Fibroblast of skin of back (primary cell): ENCODE results near the gene MAIP1.

Experiments
- DNase-seq: peaks from one replicate; pipeline ENCODE4 v3.0.0-alpha.2; 2013

Gene MAIP1

DNA sequence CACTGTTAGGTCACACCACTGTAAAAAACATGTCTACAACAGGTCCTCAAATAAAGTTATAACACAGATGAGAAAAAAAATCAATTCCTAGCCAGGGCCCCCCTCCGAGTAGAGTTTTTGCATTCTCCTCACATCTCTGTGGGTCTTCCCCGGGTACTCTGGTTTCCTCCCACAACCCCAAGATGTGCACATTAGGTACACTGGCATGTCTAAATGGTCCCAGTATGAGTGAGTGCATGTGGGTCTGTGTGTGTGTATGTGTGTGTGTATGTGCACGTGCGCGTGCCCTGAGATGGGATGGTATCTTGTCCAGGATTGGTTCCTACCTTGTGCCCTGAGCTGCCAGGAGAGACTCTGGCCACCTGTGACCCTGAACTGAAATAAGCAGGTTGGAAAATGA is 5.0 kb upstream of the MAIP1 start:
- no peak for DNase-seq

DNA sequence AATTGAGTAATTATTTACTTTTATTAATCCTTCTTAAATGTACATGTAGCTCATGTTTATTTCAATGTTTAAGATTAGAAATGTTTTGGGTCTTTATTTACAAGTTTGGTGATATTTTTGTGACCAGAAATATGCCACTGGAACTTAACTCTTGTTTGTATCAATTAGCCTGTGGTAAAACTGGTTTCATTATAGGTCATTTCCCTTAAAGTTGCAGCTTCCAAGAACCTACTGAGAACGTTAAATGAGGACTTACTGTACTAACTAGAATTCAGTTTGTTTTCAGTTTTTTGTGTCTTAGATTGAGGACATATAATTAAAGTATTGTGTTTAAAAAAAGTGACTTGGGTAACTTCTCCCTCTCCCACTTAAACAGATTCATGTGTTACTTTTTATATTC is 4.4 kb upstream of the MAIP1 start:
- DNase-seq: no peak

DNA sequence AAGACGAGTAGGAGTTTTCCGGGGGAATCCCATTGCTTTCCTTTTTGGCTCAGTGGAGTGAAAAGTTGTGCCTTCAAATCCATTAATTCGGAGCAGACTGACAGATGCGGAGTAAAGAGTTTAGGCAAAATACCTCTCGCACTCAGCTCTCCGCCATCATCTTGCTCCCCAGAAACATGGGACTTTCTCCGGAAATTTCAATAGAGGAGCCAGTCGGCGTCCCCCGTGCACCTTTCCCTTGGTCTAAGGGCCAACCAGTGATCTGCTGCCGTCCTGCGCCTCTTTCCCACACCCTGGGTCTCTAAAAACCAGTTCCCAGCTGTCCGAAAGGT is 409 bp upstream of the MAIP1 start:
- DNase-seq: no peak

DNA sequence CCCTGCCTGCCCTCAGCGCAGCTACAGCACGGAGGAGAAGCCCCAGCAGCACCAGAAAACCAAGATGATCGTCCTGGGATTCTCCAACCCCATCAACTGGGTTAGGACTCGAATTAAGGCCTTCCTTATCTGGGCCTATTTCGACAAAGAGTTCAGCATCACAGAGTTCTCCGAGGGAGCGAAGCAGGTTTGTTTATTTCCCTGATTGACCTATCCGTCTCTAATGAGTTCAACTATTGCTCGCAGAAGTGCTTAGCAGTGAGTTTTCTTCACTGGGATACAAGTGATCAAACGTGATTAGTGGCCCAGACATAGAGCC is 639 bp downstream of the MAIP1 start:
- no peak for DNase-seq

DNA sequence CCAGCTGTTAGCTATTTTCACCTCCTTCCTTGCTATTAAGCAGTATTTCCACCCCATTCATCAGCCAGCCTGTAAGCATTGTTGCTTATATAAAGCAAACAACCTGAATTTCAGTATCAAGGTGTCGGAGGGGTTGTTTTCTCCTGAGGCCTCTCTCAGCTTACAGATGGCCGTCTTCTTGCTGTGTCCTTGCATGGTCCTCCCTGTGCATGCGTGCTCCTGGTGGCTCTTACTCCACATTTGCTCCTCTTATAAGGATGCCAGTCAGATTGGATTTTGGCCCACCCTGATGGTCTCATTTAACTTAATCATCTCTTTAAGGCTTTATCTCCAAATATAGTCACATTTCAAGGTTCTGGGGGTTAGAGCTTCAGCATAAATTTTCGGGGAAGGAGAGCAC is 2.6 kb downstream of the MAIP1 start:
- DNase-seq: no peak

DNA sequence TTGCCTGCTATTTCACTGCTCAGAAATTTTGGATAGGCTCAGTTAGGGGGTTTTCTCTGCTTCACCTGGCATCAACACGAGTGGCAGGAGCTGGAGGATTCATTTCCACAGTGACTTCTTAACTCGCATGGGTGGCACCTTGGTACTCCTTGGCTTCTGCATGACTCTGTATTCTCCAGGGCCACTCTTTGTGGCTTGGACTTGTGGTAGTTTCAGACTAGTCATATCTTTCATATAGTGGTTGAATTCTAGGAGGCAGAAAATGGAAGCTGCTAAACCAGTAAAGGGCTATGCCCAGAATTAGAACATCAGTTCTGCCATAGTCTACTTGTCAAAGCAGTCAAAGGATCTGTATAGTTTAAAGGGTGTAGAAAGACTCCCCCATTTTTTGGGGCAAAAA is 6.8 kb downstream of the MAIP1 start:
- DNase-seq: no peak

DNA sequence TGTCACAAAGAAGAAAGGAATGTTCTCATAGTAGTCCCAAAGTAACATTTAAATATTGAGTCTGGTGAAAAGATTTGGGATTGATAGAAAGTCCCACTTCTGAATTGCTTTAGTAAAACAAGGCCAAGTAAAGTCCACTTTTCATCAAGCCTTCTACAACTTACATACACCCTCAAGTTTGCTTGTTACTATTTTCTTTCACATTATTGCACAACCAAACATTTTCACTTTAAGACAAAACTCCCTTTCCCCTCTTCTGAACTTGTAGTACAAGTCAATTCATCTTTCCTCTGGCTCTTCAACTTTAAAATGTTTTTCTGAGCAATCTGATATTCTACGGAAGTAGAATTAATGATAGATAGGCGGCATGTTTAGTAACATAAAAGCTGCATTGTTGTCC is 11.0 kb downstream of the MAIP1 start:
- DNase-seq: no peak

DNA sequence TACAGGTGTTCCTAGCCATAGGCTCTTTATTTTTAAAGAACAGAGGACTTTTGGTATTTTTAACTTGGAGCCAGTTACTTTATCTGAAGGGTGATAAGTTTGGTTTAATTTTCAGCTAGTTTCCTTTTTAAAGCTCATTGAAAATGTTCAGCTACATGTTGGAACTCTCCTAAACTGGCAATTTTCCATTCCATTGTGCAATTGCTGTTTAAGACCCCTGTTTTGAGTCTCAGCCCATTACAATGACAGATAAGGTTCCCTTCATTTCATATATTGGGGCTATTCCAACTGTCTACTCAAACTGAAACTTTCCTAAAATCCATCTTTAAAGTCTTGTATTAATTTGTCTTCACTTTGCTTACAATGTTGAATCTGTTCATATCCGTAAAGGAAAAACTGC is 11.6 kb downstream of the MAIP1 start:
- DNase-seq: no peak

DNA sequence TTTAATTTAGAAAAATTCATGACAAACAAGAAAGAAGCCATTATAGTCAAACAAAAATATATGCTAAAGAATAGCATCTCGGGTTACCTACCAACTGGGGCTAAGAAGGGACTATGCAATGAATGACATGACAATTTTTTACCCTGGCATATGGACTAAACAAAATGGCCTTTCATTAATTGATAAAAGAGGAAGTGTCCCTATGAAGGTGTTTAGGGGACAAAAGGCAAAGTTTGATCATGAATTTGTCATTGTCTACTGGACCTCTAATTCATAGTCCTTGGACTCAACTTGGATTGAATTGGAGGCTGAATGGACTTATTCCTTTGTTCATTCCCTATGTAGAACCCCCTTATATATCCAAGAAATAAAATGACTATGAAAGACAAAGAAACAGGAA is 12.7 kb downstream of the MAIP1 start:
- DNase-seq: no peak

DNA sequence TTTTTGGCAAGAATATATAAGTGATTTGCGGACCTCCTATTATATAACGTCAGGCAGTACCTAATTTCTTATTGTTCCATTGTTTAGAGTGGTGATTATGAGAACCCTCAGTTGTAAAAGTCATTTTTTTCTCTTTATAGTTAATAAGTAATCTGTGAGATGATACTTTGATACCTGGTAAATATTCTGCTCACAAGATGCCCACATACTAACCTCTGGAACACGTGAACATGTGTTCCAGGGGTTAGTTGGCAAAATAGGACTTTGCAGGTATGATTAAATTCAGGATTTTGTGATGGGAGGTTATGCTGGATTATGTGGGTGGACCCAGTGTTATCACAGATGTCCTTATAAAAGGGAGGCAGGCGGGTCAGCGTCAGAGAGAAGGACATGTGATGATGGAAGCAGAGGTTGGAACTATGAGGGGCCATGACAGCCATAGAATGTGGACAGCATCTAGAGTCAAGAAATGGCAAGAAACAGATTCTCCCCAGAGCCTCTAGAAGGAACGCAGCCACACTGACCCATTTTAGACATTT is 16.8 kb downstream of the MAIP1 start:
- DNase-seq: no peak

DNA sequence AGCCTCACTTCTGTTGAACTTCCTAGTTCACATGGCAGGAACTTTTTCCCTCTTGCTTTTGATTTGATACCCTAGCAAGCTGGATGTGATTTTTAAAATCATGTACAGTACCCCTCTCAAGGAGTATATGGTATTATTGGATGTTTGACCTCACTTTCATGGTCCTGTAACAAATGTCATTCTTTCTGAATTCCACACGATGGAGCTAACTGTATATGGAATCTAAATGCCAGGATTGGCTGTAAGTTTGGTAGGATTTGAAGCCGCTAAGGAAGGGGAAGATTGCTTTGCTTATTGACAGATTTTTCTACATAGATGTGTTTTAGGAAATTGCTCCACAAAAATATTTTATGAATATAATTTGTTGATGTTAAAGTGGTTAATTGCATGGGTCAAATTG is 18.3 kb downstream of the MAIP1 start:
- DNase-seq: peak; percentile 57

DNA sequence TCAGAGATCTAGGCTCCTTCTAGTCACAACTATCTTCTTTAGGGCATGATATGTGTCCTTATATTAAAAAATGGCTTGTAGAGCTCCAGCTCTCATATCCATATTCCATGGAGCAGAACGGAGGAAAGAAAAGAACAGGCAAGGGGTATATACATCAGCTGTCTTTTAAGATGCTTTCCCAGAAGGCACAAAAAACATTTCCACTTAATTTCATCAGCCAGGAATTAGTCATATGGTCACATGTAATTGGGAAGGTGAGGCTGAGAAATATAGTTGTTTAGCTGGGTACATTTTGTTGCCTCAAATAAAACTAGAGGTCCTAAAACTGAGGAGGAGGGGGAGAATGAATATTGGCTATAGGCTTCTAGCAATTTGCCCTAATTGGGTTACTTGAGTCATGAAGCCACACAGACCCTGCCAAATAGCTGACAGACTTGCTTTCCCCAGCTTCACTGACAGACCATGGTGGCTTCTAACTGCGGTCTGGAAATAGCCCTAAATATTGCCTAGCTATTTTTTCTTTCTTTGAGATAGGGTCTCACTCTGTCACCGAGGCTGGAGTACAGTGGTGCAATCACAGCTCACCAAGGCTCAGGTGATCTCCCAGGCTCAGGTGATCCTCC is 20.0 kb downstream of the MAIP1 start:
- DNase-seq: peak; percentile 59

DNA sequence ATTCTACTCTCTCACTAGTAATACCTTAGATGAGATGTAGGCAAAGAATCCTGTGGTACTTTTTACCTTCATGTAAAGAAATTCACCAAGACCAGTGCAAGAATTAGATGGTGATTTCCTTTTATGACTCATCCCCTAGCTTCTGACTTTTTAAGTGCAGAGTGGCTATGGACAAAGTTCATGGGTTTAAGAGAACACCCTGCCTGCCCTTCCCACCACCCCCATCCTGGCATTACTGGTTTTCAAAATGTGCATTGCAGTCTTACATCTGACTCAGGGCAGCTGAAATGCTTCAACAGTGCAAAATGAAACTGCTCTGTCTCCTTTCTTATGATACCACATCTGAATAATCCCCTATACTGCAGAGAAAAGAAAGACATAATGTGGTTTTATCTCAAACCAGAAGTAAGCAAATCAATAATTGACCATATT is 22.6 kb downstream of the MAIP1 start:
- peak; percentile 59 for DNase-seq

DNA sequence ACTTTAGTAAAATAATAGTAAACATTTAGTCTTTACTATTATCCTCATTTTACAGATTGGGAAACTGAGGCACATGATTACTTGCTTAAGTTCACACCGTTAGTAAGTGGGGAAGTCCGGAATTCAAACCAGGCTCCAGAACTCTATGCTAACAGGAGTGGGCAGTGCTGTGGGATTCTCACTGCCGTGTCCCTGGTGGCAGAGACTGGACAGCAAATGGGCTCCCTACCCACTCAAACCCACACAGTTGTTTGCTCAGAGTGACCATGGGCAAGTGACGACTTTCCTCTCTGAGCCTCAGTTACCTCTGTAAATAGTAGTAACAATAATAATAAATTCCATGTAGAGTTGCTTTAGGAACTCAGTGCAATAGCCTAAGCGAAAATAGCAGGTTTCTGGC is 24.0 kb downstream of the MAIP1 start:
- DNase-seq: no peak

DNA sequence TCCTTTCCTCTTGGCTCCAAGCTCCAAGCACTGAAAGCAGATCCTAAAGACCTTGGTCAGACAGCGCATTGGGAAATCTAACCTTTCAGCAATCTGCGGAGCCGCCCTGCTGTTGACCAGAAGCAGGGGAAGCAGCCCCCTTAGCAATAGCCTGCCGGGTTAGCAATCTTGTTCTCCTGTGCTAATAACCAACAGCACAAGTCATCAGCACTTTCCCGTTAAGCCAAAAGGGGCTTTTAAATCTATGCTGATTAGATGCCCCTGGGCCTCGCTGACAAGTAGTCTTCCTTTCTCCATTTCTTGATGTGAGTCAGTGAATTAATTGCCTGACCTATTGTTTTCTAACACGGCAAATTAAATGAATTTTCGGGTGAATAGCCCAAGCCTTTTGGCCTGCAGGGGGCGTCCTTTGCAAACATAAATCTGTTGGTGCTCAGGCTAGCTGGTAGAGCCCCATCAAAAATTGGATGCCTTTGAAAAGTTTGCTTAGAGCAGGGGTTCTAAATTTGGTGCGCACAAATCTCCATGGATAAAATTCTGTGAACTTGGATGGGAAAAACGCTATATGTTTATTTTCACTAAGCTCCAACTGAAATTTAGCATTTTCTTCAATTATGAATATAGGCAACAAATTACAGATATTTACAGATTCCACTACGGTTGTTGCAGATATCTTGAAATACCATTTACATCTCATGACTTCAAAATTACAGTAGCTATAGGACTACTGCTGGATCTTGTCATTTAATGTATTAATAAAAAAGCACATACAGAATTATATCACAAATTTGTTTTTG is 24.6 kb downstream of the MAIP1 start:
- DNase-seq: peak; percentile 74

DNA sequence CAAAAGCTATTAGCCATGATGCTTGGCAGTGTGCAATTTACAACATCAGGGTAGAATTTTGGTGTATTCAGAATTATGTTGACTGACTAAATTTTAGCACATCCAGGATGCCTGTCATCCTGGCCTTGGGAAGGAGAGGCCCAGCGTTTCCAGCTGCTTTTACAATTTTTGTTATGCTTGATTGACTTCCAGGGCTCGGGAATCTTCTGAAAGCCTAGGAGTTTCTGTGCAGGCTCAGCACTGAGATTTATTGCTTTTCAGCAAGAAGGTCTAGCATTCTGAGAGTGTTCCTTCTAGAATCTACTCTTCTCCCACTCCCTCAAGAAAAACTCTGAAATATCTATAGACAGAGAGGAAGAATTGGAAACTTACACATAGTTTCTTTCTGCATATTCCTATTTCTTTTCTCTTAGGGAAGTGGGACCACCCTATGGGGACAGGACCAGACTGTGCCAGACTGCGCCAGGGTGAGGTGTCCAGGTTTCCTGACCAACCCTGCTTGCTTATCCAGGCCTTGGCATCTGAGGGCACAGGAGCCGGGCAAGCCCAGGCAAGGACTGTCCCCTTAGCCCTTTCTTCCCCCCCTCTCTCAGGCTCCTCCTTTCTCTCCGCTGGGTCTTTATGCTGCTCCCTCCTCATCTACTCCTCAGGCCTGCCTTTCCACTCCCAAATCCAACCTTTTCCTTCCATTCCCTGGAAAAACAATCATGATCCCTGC is 26.9 kb downstream of the MAIP1 start:
- no peak for DNase-seq

DNA sequence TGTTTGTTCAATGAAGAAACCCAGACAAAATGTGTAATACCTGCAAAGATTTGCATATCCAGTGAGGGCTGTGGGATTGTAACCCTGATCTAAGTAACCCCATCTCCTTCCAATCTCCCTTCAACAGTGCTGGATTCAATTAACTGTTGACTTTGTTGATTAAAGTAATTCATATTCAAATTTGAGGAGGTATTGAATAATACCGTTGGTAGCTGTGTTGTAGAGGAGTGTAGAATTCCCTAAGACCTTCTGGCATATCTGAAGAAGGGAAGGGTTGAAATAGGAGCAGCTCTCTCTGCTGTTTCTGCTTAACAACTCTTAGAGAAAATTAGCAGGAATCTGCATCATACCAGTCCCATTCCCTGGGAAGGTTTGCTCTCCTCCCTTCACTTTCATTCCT is 28.2 kb downstream of the MAIP1 start:
- no peak for DNase-seq

DNA sequence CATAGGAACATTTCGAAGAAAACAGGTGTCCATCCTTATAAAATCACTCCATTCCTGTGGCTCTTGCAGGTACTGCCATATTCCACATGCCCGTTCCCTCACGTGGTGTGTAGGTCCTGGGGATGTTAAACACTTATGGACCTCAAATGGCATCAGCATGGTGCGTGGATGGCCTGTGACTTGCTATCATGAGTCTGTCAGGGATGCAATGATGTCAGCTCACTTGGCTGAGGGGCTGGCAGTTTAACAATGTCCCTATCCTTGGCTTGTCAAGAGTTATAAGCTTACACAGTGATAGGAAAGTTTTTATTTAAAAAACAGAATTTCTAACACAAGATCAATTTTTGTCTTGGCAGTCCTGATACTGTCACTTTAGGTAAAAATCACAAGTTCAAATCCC is 28.8 kb downstream of the MAIP1 start:
- no peak for DNase-seq

DNA sequence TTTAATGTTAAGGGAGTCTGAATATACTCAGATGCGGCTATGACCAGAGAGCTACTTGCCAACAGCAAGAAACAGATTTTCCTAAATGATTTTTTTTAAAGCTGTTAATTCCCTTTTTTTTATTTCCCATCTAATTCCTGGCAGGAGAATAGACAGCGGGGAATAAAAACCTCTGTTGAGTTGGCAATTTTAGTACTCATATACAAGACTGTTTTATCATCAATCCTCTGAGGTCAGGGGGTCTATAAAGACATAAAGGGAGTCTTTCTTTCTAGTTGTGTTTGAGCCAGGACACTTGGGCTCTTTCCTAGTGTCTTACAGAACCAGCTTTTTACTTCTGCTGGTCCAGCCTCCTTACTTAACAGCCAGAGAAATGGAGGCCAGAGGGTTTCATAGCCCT is 29.4 kb downstream of the MAIP1 start:
- DNase-seq: no peak

DNA sequence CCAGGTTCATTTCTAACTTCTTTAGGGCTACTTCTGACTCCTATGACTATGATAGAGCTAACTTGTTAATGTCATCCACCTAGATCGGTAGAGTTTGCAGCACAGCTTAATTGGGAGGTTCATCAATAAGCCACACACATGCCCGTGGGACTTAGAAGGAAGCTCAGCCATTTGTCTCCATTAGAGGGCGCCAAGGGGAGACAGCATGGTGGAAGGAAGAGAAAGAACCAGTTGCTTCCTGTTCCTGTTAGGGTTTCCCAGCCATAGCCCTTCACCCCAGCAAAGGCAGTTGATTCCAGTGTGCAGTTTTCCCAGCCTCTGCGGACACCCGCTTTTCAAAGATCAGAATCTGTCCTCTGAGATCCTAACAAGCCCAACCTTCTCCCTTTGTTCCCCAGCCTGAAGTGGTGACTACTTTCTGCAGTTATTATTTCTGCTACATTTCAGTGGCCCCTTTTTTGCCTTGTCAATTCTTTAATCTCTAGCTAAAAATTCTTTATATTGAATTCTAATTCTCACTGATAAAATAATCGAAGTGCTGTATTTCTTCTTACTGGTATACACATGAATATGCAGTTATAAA is 30.3 kb downstream of the MAIP1 start:
- DNase-seq: peak; percentile 78

DNA sequence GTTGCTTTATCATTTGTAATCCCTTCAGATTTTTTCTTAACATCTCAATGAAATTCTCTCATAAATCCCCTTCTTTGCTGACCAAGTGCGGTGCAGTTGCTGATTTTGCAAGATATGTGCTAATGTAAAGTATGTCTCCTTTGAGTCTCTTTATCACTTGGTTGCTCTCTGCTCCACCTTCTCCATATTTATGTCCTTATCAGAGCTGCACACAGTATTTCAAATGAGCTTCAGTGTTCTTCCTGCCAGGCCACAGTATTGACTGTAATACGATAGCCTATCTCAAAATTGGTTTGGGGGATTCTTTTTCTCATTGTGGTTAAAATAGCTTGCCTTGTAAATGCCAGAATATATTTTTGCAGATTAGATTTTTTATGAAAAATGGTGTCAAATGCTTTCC is 32.2 kb downstream of the MAIP1 start:
- DNase-seq: no peak

DNA sequence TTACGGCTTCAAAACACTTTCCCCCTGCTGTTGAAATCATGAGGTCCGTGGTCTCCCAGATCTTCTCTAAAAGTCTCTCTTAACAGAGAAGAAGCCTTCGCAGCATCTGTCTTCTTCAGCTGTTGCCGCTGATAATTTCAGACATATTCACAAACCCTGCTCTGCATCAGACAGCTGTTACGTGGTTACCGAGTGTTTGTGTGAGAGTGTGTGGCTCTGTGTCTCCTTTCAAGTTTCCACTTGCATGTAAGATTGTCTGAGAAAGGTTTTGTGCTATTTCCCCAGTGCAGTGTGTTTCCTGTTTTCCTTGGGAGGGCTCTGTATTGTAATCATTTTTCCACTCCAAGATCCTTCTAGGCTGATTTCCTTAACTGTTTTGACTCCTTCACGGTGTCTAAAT is 32.8 kb downstream of the MAIP1 start:
- DNase-seq: peak; percentile 5

DNA sequence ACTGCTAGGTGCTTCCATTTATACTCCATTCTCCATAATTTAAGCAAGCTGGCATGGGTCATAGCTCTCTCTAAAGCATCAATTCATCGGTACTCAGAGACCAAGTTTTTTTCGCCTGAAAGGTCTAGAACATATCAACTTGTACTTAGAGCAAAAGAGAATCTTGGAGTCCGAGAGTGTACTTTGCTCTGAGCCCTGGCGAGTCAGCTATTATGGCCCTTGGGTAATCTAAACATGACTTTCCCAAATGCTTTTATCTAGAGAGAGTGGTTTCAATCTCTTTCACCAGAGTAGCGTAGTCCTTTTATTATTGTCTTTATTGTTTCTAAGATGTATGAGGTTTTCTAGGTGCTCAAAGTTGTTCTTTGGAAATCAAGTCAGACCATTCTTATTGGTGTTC is 34.4 kb downstream of the MAIP1 start:
- DNase-seq: no peak

DNA sequence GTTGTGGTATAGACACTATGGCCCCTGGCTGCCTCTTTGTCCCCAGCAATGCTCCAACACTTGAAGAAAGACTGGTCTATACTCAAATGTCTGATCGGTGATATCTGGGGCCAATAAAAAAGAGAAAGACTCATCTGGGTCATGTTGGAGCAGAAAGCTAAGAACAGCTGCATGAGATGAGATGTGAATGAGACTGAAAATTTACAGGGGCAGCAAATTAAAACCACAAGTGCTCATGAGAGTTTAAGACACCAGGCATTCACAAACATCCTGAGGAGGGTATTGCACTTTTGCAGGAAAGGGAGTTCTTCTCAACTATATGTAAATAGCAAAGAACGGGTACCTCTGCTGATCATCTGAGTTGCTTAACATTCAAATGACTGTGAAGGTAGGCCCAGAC is 36.3 kb downstream of the MAIP1 start:
- DNase-seq: no peak
